NCI-H2196 treated with DMSO at 0.1 percent for 48 hours (cell line): ENCODE data around the gene TENM3.
A peak's percentile ranks its signal among the peaks of the same experiment; 100 is the strongest.
"Not testable (repeated sequence)": the region's sequence is repeated elsewhere in the genome, so short reads cannot be mapped to it uniquely, and the experiment has no call there.

Source experiments
- DNase-seq: peaks from one replicate; lab custom pipeline; 2025; ENCODE audit not compliant: unreplicated experiment; lab: John Stamatoyannopoulos, UW

The TENM3 gene

DNA sequence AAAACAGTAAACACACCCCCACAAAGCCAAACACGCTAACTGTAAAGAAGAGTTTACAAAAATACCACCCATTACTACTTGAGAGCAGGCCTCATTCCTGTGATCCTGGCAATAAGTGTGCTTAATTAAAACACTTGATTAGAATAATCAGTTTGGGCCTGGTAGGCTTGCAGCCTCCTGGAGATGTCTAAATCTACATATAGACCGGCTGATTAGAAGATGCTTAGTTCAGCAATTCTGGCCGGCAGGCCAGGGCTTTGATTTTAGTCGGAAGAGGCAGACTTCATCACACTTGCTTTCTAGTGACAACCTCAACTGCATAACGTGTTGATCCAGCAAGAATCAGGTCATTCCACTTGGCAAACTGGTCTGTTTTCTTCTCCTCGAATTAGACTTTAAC is 560.0 kb downstream of the TENM3 start:
- no peak for DNase-seq

DNA sequence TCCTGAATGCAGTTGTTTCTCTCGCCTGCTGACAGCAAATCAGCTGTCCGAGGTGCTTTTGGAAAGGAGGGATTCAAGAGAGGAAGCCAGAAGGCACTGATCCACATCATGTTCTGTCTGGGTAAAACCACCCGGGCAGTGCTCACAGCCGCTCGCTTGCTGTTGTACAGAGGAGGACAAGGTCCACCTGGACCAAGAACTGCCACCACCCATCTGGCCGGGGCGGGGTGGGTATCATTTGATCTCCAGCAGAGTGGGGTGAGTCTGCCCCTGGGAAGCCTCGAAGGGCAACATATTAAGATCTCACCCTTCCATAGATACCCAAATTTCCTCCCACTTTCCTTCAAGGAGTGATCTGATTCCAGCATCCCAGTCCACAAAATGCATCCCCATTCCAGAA is 560.9 kb downstream of the TENM3 start:
- no peak for DNase-seq

DNA sequence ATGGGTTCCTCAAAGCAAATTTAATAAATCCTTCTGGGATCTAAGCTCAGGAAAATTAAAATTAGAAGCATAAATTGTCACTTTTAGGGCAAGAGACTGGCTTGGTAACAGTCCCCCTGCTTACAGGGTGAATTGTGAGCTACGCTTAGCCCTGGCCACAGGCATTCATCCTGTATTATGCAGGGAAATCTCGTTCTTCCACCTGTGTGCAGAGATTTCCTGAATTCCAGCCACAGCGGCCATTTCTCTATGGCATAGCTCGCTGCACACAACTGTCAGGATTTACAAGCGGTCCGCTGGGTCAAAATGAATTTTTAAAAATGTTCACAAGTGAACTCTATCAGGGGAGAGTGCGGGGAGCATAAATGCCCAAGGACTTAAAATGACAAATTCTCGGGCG is 562.1 kb downstream of the TENM3 start:
- DNase-seq = no peak

- DNase-seq = no peak
Measured at GRCh38 chr4:182805750-182806149, 562.5 kb downstream of the TENM3 start.

- DNase-seq = peak; percentile 33
Measured at GRCh38 chr4:182806259-182807252, 563.4 kb downstream of the TENM3 start.

- DNase-seq = no peak
Measured at GRCh38 chr4:182807346-182807745, 564.1 kb downstream of the TENM3 start.

DNA sequence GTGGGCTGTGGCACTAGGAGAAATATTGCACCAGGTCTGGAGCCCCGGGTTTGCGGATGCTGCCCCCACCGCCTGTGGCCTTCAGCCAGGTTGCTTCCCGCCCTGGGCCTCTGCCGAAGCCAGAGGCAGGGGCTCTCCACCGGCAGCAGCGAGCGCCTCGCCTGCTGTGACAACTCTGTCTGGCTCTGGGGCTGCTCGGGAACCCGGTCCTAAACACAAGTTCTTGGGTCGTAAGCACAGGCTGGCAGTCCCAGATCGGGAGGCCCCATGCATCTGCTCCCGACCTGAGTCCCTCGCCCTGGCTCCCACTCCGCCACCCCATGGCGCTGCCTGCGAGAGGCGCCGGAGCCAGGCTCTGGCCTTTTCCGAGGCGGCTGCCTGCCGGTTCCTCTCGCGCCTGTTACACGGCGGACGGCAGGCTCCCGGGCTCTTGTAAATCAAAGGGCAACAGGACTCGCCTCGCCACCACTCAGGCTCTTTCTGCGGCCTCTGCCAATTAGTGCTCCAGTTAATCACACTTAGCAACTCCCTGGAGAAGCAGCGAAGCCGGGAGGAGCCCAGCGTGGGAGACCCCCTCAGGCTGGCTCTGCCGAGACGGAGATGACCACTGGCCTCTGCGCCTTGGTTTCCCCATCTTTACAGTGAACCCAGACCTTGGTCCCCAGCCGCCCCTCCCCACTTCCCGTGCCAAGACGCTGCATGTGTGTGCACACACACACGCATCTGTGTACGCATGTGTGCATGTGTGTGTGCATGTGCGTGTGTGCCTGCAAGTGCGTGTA is 564.8 kb downstream of the TENM3 start:
- no peak for DNase-seq

GRCh38 chr4:182808673-182809416 is 565.6 kb downstream of the TENM3 start:
- no peak for DNase-seq

GRCh38 chr4:182809417-182810102 is 566.4 kb downstream of the TENM3 start:
- no peak for DNase-seq

DNA sequence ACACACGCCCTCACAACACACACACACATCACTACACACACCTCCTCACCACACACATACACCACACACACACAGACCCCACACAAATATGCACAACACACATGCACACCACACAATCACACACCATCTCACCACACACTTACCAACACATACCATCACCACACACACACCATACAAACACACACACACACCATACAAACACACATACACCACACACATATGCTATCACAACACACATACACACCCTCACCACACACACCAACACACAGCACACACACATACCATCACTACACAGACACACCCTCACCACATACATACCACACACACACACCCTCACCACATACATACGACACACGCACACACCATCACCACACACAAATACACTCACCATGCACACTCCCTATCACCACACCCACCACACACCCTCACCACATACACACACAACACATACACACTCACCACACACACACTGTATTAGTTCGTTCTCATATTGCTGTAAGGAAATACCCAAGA is 567.0 kb downstream of the TENM3 start:
- DNase-seq = no peak

DNA sequence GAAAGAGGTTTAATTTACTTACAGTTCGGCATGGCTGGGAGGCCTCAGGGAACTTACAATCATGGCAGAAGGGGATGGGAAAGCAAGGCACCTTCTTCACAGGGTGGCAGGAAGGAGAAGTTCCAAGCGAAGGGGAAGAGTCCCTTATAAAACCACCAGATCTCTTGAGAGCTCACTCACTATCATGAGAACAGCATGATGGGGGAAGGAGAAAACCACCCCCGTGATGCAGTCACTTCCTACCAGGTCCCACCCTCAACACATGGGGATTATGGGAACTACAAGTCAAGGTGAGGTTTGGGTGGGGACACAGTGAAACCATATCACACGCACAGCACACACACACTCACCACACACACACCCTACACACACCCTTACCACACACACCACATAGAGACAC is 569.7 kb downstream of the TENM3 start:
- no peak for DNase-seq

GRCh38 chr4:182814065-182814464 is 570.9 kb downstream of the TENM3 start:
- not testable (repeated sequence) for DNase-seq

DNA sequence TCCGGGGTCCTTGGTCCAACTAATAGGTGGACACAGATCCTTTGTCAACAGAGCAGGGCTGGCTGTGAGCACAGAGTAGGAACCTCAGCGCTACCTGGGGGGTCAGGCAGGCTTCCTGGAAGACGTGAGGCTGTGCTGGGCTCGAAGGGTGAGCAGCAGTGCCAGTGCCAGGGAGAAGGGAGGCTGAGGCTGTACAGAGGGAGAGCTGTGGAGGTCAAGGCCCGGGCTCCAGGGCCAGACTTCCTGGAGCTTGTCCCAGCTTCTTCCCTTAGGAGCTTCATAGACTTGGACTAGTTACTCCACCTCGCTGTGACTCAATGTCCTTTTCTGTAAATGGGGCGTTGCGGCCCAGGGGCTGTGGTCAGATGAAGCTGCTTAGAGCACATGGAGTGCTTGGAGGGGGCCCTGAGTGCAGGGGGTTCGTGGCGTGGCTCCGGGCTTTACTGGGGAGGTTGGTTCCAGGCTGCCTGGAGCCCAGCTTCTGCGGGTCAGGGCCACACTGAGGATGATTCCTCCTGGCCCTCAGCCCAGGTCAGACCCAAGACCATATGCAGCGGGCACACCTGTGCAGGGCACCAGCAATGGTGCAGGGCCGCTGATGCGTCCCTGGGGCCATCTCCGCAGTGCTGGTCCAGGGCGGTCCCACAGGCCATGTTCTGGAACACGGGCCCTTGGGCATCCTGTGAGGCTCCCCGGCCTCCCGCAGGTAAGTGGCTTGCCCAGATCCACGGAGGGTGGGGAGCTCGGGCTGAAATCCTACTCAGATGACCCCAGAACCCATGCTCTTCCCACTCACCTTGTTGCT is 575.9 kb downstream of the TENM3 start:
- DNase-seq = no peak

DNA sequence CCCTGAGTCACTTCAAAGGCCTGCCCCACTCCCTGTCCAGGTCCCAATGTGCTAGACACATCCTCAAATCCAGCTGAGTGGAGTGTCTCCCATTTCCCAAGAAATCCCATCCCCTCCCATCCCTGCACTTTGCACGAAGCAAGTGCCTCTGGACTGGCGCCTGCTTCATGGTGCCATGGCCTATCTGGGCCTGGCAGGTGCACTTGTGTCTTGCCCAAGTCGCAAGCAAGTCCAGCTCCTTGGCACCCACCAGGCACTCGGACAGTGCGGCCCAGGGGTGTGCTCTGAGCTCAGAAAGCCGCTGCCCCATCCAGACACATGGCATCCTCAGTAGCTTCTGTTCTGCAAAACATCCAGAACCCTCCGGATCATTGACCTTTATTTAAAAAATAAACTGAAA is 576.5 kb downstream of the TENM3 start:
- no peak for DNase-seq

GRCh38 chr4:182822554-182822953 is 579.4 kb downstream of the TENM3 start:
- no peak for DNase-seq

- DNase-seq = no peak
Measured at GRCh38 chr4:182823576-182823975, 580.4 kb downstream of the TENM3 start.

GRCh38 chr4:182825003-182825402 is 581.8 kb downstream of the TENM3 start:
- no peak for DNase-seq

GRCh38 chr4:182825786-182826185 is 582.6 kb downstream of the TENM3 start:
- DNase-seq = no peak

GRCh38 chr4:182826391-182826790 is 583.2 kb downstream of the TENM3 start:
- DNase-seq = no peak

GRCh38 chr4:182827166-182827565 is 584.0 kb downstream of the TENM3 start:
- DNase-seq = no peak
